Fibroblast of upper back skin (primary cell): ENCODE data around the gene ZCCHC4.

Experiments
- DNase-seq: peaks from one replicate; pipeline ENCODE4 v3.0.0-alpha.2; 2013

Gene ZCCHC4

DNA sequence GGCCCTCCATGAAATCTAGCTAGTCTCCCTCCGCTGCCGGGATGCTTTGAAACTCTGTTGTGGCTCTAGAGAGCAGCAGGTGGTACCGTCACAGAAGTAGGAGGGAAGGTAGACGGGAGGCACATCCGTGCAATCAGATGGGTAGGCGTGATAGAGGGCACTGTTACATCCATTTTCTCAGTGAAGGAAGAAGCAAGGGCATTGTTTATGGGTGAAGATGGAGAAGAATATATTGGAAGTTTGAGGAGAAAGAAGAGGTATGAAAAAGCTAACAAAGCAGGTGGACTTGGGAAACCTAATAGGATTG, 65.8 kb downstream of the ZCCHC4 start:
- DNase-seq: no peak

DNA sequence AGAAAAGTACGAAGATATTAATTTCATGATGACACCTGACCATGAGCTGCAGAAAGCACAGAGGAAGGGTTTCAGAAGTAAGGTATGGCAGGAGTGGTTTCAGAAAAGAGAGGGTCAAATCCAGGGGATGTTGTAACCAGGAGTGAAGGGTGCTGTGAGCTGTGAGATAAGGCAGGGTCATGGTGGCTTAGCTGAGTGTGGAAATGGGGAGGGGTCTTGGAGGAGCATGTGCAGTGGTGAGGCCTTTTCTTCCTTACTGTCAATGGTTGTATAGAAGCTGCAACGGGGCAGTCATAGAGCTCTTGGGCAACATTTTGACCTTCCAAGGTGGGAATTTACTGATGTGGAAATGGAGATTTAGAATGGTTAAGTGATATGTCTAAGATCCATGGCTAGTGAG, 67.0 kb downstream of the ZCCHC4 start:
- DNase-seq: no peak

DNA sequence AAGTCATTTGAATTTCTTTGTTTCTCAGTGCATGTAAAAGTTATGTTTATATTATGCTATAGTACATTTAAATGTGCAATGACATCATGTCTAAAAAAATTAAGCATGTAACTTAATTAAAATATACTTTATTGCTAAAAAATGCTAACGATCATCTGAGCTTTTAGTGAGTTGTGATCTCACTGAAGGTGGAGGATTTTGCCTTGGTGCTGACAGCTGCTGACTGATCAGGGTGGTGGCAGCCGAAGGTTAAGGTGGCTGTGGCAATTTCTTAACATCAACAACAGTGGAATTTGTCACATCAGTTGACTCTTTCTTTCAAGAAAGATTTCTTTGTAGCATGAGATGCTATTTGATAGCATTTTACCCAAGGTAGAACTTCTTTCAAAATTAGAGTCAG, 71.1 kb downstream of the ZCCHC4 start:
- no peak for DNase-seq

DNA sequence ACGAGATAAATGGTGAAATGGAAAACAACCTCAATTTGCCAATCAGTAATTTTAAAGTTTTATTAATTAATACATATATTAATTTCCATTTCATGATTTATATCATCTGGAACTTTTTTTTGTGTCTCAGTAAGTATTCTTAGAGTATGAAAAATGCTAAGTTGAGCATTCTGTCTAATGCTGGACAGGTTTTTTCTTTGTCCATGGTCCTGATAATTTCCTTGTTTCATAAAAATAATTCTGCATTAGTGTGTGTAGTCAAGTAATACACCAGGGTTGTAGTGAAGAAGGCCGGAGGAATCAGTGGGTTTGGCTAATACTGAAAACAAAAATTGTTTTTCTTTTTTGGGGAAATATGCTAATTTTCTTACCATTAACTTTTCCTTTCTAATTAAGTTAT, 74.4 kb downstream of the ZCCHC4 start:
- DNase-seq: no peak

DNA sequence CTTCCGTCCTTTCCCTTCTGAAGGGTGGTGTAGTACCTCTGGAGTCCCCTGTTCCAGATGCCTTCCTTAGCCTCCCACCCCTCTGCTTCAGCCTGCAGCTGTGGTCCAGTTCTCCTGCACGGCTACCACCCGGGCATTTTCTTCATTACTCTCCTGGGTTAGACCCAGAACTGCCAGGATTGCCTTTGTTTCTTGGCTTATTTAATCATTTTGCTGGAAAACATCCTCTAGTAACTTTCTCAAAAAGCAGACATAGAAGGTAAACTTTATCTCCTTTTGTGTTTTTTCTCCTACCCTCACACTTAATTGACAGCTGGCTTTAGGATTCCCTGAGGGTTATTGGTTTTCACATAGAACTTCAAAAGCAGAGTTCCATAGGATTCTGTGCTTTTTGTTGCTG, 84.7 kb downstream of the ZCCHC4 start:
- no peak for DNase-seq

DNA sequence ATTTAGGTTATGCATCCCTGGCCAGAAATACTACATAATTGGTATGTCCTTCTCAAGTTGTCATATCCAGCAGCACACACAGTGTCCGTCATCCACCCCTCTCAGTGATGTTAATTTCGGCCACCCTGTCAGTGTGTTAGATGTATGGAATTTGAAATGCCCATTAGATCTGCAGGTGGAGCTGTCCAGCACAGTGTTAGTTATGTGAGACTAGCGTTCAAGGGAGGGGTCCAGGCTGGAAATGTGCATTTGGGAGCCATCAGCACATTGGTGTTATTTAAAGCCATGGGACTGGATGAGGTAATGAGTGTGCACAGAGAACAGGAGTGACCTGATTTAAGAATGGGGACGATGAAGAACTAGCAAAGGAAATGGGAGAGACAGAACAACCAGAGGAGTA, 86.9 kb downstream of the ZCCHC4 start:
- DNase-seq: no peak

DNA sequence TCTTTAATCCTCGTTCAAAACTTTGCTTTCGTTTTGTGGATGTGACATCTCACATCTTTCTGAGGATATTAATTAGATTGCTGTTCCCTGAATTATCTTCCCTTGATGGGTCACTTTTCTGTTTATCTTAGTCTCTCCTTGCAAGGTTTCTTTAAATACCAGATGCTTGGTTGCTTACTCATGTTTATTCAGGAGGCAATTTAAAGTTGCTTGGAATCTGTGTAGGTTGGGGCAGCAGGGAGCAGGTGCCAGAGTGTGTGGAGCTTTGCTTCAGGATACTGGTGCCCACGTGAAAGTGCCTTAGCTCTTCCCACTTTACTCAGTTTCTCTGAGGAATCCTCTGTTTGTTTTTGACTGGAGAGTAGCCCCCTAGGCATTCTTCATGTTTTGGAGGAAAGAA, 88.5 kb downstream of the ZCCHC4 start:
- DNase-seq: no peak

DNA sequence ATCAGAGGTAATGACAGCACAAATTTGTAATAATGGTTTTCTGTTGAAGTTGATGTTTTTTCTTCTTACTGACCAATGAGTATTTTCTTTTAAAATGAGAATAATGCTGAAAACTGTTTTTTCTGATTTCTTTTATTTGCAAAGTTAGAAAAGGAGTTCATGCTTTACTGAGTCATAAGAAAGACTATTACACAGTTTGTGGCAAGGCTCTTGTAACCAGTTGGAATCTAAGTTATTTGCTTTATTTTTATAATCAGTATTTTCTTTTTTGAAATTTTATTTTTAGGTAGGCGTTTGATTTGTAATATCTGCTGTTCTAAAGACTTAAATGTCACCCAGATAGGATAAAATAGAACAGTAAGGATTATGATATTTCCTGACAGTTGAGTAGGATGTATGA, 89.9 kb downstream of the ZCCHC4 start:
- DNase-seq: peak; percentile 11

DNA sequence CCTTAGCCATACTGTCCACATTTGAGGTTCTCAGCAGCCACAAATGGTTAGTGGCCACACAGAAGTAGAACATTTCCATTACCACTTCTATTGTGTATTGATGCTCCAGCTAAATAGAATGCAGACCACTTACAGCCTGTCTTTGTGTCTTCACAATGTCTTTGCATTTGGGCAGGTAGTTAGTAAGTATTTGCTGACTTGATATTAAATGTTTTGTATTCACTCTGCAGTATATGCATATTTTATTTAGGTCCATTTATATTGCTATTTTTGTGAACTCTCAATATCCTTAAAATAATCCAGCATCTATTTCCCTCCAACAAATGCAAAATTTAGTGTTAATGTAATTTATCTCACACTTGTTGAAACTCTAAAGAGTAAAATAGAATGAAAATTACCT, 91.1 kb downstream of the ZCCHC4 start:
- no peak for DNase-seq

DNA sequence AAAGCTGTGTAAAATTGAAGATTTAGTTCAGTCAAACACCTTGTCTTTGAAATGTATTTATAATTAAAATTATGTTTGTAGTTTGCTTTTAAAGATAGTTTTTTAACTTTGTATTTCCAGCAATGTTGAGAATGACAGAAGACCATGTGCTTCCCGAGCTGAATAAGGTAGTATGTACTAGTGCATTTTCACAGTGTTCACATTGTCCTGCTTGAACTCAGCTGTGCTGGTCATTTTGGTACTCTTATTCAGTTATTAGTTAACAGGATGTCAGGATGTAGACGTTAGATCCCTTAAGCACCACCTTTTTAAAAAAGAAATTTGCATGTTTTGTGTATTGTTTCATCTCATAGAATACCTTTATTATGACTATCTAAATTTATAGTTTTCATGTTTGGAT, 92.9 kb downstream of the ZCCHC4 start:
- no peak for DNase-seq

DNA sequence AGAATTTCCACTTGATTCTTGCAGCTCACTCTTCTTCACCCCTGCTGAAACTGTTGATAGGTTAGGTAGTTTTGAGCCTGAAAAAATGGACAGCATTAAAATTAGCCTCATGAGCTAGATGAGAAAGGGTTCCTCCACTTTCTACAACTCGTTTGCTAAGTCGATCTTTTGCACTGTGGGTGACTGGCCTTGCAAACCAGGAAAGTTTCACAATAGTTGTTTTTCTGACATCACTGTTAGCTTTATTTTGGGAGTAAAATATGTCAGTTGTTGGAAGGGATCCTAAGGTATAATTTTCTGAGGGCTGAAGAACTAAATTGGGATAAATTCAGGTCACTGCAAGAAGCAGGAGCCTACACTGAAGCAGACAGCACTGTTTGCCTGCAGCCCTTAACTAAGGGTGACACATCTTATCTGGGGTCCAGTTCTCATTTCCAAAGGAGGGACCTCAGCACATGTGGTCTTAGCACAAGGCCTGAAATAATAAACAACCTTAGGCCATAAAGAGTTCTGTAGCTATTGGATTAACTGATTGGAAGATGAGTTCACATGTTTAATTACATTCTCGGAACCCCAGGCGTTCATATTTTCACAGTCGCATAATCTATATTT, 93.6 kb downstream of the ZCCHC4 start:
- DNase-seq: no peak

DNA sequence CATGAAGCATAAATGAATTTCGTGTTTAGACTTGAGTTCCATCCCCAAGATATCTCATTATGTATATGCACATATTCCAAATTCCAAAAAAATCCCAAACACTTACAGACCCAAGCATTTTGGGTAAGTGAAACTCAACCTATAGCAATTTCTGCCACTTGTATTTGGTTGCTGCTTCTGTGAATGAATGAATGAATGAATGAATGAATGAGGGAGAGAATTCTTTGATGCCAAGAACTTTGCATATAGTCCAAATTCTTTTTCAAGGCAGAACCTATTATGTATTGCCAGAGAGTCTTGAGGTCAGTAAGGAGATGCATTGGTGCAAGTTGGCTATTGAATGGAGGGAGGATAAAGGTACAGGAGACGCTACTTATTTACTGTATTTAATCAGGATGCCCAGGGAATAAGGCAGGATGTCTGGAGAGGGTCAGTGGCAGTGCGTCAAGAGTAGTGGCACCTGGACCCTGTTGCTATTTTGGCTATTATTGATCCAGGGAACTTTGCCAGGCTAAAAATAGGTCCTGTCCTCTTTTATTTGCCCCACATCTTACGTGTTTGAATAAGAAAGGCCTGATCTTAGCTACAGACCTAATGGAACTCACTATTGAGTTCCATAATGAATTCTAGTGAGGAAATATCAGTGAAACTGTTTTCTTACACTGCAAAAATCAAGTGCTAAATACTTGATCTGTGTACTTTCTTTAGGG, 98.4 kb downstream of the ZCCHC4 start:
- DNase-seq: no peak

DNA sequence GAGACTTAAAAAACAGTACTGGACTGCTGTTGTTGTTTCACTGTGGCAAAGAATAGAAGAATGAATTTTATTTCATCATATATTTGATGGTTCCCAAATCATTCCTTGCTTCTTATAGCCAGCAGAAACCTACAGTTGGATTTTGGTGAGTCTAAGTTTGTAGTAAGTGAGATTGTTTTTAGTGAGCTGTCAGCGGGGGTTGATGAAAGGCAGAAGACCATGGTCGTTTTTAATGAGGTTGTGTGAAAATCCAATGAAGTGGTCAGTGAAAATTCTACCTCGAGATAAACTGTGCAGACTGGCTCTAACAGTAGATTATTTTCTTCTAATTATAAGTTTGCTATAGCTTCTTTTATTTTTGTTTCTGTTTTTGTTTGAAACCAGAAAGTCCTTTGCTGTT, 100.7 kb downstream of the ZCCHC4 start:
- DNase-seq: no peak

DNA sequence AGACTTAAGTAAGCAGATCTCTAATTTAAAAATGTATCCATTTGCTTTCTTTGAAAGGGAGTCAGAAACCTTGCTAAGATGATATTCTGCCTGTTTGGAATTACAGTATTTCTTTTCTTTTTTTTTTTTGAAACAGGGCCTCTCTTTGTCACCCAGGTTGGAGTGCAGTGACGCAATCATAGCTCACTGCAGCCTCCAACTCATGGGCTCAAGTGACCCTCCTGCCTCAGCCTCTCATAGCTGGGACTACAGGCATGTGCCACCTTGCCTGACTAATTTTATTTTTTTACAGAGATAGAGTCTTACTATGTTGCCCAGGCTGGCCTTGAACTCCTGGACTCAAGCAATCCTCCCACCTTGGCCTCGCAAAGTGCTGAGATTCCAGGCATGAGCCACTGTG, 104.4 kb downstream of the ZCCHC4 start:
- no peak for DNase-seq
